ENCODE data around the gene HPN. TPM values are rescaled to one million over a fixed set of nuclear protein-coding genes. Genes with fewer than 3 reads are reported as not detected.

The HPN gene
- total and polyA plus RNA-seq, 2 donors (not counting 3 experiments of a cell fraction or from before 2014, with no cell fraction given): 0.10 TPM; not detected in 1

DNA sequence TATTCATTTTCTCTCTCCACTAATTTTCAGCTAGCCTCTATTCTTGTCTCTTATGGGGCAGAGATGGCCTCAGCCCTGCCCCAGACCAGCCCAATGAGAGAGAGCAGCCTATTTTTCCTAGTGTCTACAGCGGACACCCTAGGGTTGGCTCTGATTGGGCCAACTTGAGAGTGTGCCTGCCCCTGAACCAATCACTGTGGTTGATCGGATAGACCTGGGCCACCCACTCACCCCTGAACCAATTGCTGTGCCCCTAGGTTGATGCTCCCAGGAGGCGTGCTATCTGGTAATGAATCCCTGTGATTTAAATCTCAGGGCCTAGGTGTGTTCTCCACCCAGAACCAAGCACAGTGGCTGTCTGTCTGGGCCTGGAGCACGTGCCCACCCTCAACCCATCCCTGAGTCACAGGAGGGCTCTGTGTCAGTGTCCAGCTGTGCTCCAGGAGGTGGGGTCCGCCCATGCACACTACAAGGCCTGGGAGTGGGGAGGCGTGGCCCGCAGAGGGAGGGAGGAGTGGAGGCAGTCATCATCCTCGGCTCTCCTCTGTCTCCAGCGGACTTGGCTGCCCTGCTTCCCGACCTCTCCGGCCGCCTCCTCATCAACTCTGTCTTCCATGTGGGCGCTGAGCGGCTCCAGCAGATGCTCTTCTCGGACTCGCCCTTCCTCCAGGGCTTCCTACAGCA, 26.1 kb upstream of the HPN start:
- CTCF ChIA-PET: interaction anchor here (9.9 kb wide), 1 partner anchor 41 kb away, joined by 129 read pairs; no protein-coding TSS in a partner anchor
- no peaks in the 10 kb centered on the region for H3K9me1 ChIP-seq (replicated peaks; ENCODE audit: control insufficient read depth, extremely low read depth, insufficient read depth, low read length)

More for the DNA sequence above, 26.1 kb upstream of the HPN start:
- H3K4me1 ChIP-seq (ENCODE audit: control insufficient read depth, extremely low read depth, insufficient read depth, low read length): no peaks in the 10 kb centered on the region
- dilution Hi-C loops (cut with MboI; ENCODE audit: extremely low pct_ligation_motif_present, low sequenced_read_pairs): no loop called here
- TF ChIP-seq POLR2AphosphoS5 (IDR thresholded peaks at IDR 0.05; ENCODE audit: insufficient read depth, low read depth, low read length): no peak
- TF ChIP-seq, protein P1, sequence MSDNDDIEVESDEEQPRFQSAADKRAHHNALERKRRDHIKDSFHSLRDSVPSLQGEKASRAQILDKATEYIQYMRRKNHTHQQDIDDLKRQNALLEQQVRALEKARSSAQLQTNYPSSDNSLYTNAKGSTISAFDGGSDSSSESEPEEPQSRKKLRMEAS (IDR thresholded peaks at IDR 0.05; ENCODE audit: insufficient read depth, insufficient read length): no peak
- TF ChIP-seq, protein P2, sequence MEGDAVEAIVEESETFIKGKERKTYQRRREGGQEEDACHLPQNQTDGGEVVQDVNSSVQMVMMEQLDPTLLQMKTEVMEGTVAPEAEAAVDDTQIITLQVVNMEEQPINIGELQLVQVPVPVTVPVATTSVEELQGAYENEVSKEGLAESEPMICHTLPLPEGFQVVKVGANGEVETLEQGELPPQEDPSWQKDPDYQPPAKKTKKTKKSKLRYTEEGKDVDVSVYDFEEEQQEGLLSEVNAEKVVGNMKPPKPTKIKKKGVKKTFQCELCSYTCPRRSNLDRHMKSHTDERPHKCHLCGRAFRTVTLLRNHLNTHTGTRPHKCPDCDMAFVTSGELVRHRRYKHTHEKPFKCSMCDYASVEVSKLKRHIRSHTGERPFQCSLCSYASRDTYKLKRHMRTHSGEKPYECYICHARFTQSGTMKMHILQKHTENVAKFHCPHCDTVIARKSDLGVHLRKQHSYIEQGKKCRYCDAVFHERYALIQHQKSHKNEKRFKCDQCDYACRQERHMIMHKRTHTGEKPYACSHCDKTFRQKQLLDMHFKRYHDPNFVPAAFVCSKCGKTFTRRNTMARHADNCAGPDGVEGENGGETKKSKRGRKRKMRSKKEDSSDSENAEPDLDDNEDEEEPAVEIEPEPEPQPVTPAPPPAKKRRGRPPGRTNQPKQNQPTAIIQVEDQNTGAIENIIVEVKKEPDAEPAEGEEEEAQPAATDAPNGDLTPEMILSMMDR (IDR thresholded peaks at IDR 0.05; ENCODE audit: extremely low read depth in 1 of 2, insufficient read depth in 1 of 2, low read depth in 1 of 2, low read length in 2 of 2): no peak
- TF ChIP-seq GATA2 (IDR thresholded peaks at IDR 0.05; ENCODE audit: insufficient read depth, insufficient read length, low read depth, low read length): no peak
- TF ChIP-seq JUN (IDR thresholded peaks at IDR 0.05; ENCODE audit: borderline replicate concordance, insufficient read depth, insufficient read length, low read depth): no peak
- no peak for TF ChIP-seq POLR2A (IDR thresholded peaks at IDR 0.05; ENCODE audit: low read depth, low read length)
- TF ChIP-seq MYC (IDR thresholded peaks at IDR 0.05; ENCODE audit: low read depth, low read length): no peak
- TF ChIP-seq FOS (IDR thresholded peaks at IDR 0.05; ENCODE audit: borderline replicate concordance, insufficient read depth, low read length): no peak
- no peak for TF ChIP-seq EZH2 (IDR thresholded peaks at IDR 0.05; ENCODE audit: borderline replicate concordance, low read depth, low read length, severe bottlenecking)
- H3K9me3 ChIP-seq (replicated peaks; ENCODE audit: control insufficient read depth, insufficient read depth, low read length): no peaks in the 10 kb centered on the region
- no peaks in the 10 kb centered on the region for H3K79me2 ChIP-seq (ENCODE audit: control insufficient read depth, insufficient read depth, low read length)
- H2AFZ ChIP-seq (ENCODE audit: low read depth, low read length): no peak overlapping the region
- H3K36me3 ChIP-seq (ENCODE audit: control insufficient read depth in 2 of 2, extremely low read depth in 1 of 2, insufficient read depth in 2 of 2, low read length in 2 of 2): peaks cover 13 to 60% of the 10 kb centered on the region in 2 experiments
- H3K9ac ChIP-seq (replicated peaks; ENCODE audit: extremely low read depth, insufficient read depth, low read length): no peak overlapping the region
- FAIRE-seq: no peak
- no peaks in the 10 kb centered on the region for H4K20me1 ChIP-seq (replicated peaks; ENCODE audit: control insufficient read depth, extremely low read depth, insufficient read depth, low read length)
- H3K4me3 ChIP-seq (replicated peaks in 1 of 3; ENCODE audit: insufficient read depth in 1 of 3, low read depth in 1 of 3, low read length in 3 of 3): no peak overlapping the region
- no peak overlapping the region for H3K27ac ChIP-seq (ENCODE audit: insufficient read depth, low read depth, low read length)
- POLR2A ChIA-PET: no interaction called here
- no TSS peak for BruUV-seq (replicated peaks)
- H3K27me3 ChIP-seq (ENCODE audit: control insufficient read depth in 2 of 2, insufficient read depth in 2 of 2, low read length in 2 of 2): no peaks in the 10 kb centered on the region
- intact Hi-C loops (cut with micrococcal nuclease): no loop called here
- H3K4me2 ChIP-seq (ENCODE audit: insufficient read depth, low read length): no peak overlapping the region
- DNase-seq (ENCODE audit: low read depth, low spot score): no peak
